Measurements from ENCODE around the gene SNX24.
"Not testable (repeated sequence)": the region's sequence is repeated elsewhere in the genome, so short reads cannot be mapped to it uniquely, and the experiment has no call there.

Gene SNX24

GRCh38 chr5:122965111-122965510 lies 119.7 kb downstream of the SNX24 start:
- Histone ChIP-seq H3K27me3 (replicated peaks; ENCODE audit: control insufficient read depth, insufficient read depth, low read length) (no peaks in the 10 kb centered on the region), H3K4me3 (replicated peaks; ENCODE audit: low read depth, low read length) (no peak overlapping the region), H3K36me3 (ENCODE audit: control insufficient read depth, insufficient read depth, low read length) (no peaks in the 10 kb centered on the region)
- TF ChIP-seq, protein P1, sequence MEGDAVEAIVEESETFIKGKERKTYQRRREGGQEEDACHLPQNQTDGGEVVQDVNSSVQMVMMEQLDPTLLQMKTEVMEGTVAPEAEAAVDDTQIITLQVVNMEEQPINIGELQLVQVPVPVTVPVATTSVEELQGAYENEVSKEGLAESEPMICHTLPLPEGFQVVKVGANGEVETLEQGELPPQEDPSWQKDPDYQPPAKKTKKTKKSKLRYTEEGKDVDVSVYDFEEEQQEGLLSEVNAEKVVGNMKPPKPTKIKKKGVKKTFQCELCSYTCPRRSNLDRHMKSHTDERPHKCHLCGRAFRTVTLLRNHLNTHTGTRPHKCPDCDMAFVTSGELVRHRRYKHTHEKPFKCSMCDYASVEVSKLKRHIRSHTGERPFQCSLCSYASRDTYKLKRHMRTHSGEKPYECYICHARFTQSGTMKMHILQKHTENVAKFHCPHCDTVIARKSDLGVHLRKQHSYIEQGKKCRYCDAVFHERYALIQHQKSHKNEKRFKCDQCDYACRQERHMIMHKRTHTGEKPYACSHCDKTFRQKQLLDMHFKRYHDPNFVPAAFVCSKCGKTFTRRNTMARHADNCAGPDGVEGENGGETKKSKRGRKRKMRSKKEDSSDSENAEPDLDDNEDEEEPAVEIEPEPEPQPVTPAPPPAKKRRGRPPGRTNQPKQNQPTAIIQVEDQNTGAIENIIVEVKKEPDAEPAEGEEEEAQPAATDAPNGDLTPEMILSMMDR (IDR thresholded peaks at IDR 0.05; ENCODE audit: insufficient read depth, low read length, poor library complexity, severe bottlenecking): no peak
- no peak for DNase-seq (ENCODE audit: extremely low read depth, insufficient read length)

- H3K27me3 ChIP-seq (replicated peaks; ENCODE audit: control insufficient read depth, insufficient read depth, low read length): no peaks in the 10 kb centered on the region
- no peaks in the 10 kb centered on the region for H3K36me3 ChIP-seq (ENCODE audit: control insufficient read depth, insufficient read depth, low read length)
- TF ChIP-seq, protein P1 (IDR thresholded peaks at IDR 0.05; ENCODE audit: insufficient read depth, low read length, poor library complexity, severe bottlenecking): no peak
- no peak for DNase-seq (ENCODE audit: extremely low read depth, insufficient read length)
- H3K4me3 ChIP-seq (replicated peaks; ENCODE audit: low read depth, low read length): no peak overlapping the region
These were observed 121.7 kb downstream of the SNX24 start for GRCh38 chr5:122967085-122967484.

DNA sequence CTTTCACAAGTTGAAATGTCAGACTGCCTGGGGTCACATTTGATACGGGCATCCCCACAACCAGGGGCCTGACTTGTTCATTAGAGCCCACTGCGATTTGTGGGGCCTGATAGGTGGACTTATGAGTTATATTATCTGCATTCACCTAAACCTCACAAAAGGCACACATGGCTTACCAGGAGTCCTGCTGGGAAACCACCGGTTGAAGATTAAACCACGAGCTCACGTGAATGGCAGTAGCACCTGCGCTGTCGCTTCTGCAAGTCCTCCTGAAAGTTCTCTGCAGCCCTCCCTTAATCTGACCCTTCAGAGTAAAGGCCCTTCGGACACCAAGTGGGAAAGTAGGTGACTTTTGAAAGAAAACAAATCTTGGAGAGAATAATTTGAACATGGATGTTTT lies 122.2 kb downstream of the SNX24 start:
- DNase-seq (ENCODE audit: extremely low read depth, insufficient read length): no peak
- no peaks in the 10 kb centered on the region for H3K36me3 ChIP-seq (ENCODE audit: control insufficient read depth, insufficient read depth, low read length)
- no peaks in the 10 kb centered on the region for H3K27me3 ChIP-seq (replicated peaks; ENCODE audit: control insufficient read depth, insufficient read depth, low read length)
- no peak overlapping the region for H3K4me3 ChIP-seq (replicated peaks; ENCODE audit: low read depth, low read length)
- TF ChIP-seq, protein P1 (IDR thresholded peaks at IDR 0.05; ENCODE audit: insufficient read depth, low read length, poor library complexity, severe bottlenecking): no peak

- not testable (repeated sequence) for H3K27me3 ChIP-seq (replicated peaks; ENCODE audit: control insufficient read depth, insufficient read depth, low read length); DNase-seq (ENCODE audit: extremely low read depth, insufficient read length); H3K36me3 ChIP-seq (ENCODE audit: control insufficient read depth, insufficient read depth, low read length); H3K4me3 ChIP-seq (replicated peaks; ENCODE audit: low read depth, low read length)
These were observed 122.6 kb downstream of the SNX24 start for GRCh38 chr5:122968056-122968455.

DNA sequence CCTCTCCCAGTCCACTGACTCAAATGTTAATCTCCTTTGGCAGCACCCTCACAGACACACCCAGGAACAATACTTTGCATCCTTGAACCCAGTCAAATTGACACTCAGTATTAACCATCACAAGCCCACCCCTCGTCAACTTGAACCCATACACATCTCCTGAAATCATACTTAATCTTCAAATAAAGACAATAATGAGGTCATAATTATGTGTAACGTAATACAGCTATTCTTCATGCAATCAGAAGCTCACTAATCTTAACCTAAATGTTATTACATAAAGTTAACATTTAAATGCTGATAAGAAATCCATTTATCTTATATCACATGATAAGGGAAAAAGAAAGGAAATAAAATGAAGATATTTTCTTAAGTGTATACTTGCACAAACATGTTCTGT lies 125.9 kb downstream of the SNX24 start:
- Histone ChIP-seq H3K36me3 (ENCODE audit: control insufficient read depth, insufficient read depth, low read length) (no peaks in the 10 kb centered on the region), H3K27me3 (replicated peaks; ENCODE audit: control insufficient read depth, insufficient read depth, low read length) (no peaks in the 10 kb centered on the region), H3K4me3 (replicated peaks; ENCODE audit: low read depth, low read length) (no peak overlapping the region)
- no peak for DNase-seq (ENCODE audit: extremely low read depth, insufficient read length)
- TF ChIP-seq, protein P1 (IDR thresholded peaks at IDR 0.05; ENCODE audit: insufficient read depth, low read length, poor library complexity, severe bottlenecking): no peak

- no peaks in the 10 kb centered on the region for H3K36me3 ChIP-seq (ENCODE audit: control insufficient read depth, insufficient read depth, low read length)
- H3K4me3 ChIP-seq (replicated peaks; ENCODE audit: low read depth, low read length): no peak overlapping the region
- H3K27me3 ChIP-seq (replicated peaks; ENCODE audit: control insufficient read depth, insufficient read depth, low read length): no peaks in the 10 kb centered on the region
- DNase-seq (ENCODE audit: extremely low read depth, insufficient read length): no peak
- TF ChIP-seq, protein P1 (IDR thresholded peaks at IDR 0.05; ENCODE audit: insufficient read depth, low read length, poor library complexity, severe bottlenecking): no peak
These were observed 127.5 kb downstream of the SNX24 start for GRCh38 chr5:122972877-122973276.

- H3K27me3 ChIP-seq (replicated peaks; ENCODE audit: control insufficient read depth, insufficient read depth, low read length); H3K36me3 ChIP-seq (ENCODE audit: control insufficient read depth, insufficient read depth, low read length); H3K4me3 ChIP-seq (replicated peaks; ENCODE audit: low read depth, low read length); DNase-seq (ENCODE audit: extremely low read depth, insufficient read length): not testable (repeated sequence)
These were observed 128.3 kb downstream of the SNX24 start for GRCh38 chr5:122973759-122974158.

GRCh38 chr5:122974251-122974650 lies 128.8 kb downstream of the SNX24 start:
- not testable (repeated sequence) for H3K27me3 ChIP-seq (replicated peaks; ENCODE audit: control insufficient read depth, insufficient read depth, low read length); DNase-seq (ENCODE audit: extremely low read depth, insufficient read length); H3K4me3 ChIP-seq (replicated peaks; ENCODE audit: low read depth, low read length); H3K36me3 ChIP-seq (ENCODE audit: control insufficient read depth, insufficient read depth, low read length)

Data from GM06990 (cell line).